HepG2 (cell line): ENCODE results near the gene FAM131C. TPM values are rescaled to one million over a fixed set of nuclear protein-coding genes. Genes with fewer than 3 reads are reported as not detected.
A peak's percentile ranks its signal among the peaks of the same experiment; 100 is the strongest.

Source experiments
- CTCF ChIP-seq: sonication (generic); formaldehyde crosslinking; IDR thresholded peaks from 2 replicates; pipeline ENCODE4 v1.5.0; 2020; ENCODE audit warnings: mild to moderate bottlenecking, missing genetic modification reagents, moderate library complexity
- HOXD1 ChIP-seq: sonication (generic); formaldehyde crosslinking; IDR thresholded peaks from 2 replicates; pipeline ENCODE4 v1.5.0; 2020; ENCODE audit warnings: missing genetic modification reagents
- KMT2B ChIP-seq: IDR thresholded peaks from 2 replicates; pipeline ENCODE4 v1.6.1; 2016; ENCODE audit warnings: missing genetic modification reagents, missing compliant biosample characterization
- MED1 ChIP-seq: sonication (generic); formaldehyde crosslinking; IDR thresholded peaks from 2 replicates; pipeline ENCODE4 v1.4.0; 2020; ENCODE audit warnings: missing genetic modification reagents
- SAP130 ChIP-seq: IDR thresholded peaks from 2 replicates; pipeline ENCODE4 v1.6.1; 2016; ENCODE audit warnings: low read depth
- SP1 ChIP-seq, 2 experiments: fragments of 450-650 bp in 1 of 2; sonication (generic) in 1 of 2; formaldehyde crosslinking in 1 of 2; IDR thresholded peaks; 2 replicates each; pipeline versions ENCODE4 v1.4.0 to v1.6.1; 2016 to 2020; ENCODE audit warnings: missing genetic modification reagents in 1 of 2
- TGIF2 ChIP-seq: IDR thresholded peaks from 2 replicates; pipeline ENCODE4 v1.6.1; 2016; ENCODE audit warnings: control low read depth, missing compliant biosample characterization
- YY1 ChIP-seq: IDR thresholded peaks from 2 replicates; pipeline ENCODE4 v1.6.1; 2011; ENCODE audit warnings: low read length, low read depth, moderate library complexity, mild to moderate bottlenecking; ENCODE audit not compliant: insufficient read depth, insufficient replicate concordance
- ZIK1 ChIP-seq: sonication (generic); formaldehyde crosslinking; IDR thresholded peaks from 2 replicates; pipeline ENCODE4 v1.5.0; 2020; ENCODE audit warnings: mild to moderate bottlenecking, low read depth, missing genetic modification reagents, borderline replicate concordance
- ZKSCAN1 ChIP-seq: fragments of 150-350 bp; IDR thresholded peaks from 2 replicates; pipeline ENCODE4 v1.6.1; 2014; ENCODE audit warnings: low read length
- ZNF280D ChIP-seq: sonication (generic); formaldehyde crosslinking; IDR thresholded peaks from 2 replicates; pipeline ENCODE4 v1.5.1; 2020; ENCODE audit warnings: mild to moderate bottlenecking, missing genetic modification reagents
- ZNF451 ChIP-seq: sonication (generic); formaldehyde crosslinking; IDR thresholded peaks from 2 replicates; pipeline ENCODE4 v1.5.0; 2020; ENCODE audit warnings: mild to moderate bottlenecking, missing genetic modification reagents
- ZNF484 ChIP-seq: sonication (generic); formaldehyde crosslinking; IDR thresholded peaks from 2 replicates; pipeline ENCODE4 v1.5.1; 2020; ENCODE audit warnings: mild to moderate bottlenecking, low read depth, missing genetic modification reagents, borderline replicate concordance
- ZNF660 ChIP-seq: sonication (generic); formaldehyde crosslinking; IDR thresholded peaks from 2 replicates; pipeline ENCODE4 v1.5.1; 2020; ENCODE audit warnings: mild to moderate bottlenecking, low read depth, missing genetic modification reagents, borderline replicate concordance
- ZNF710 ChIP-seq: sonication (generic); formaldehyde crosslinking; IDR thresholded peaks from 2 replicates; pipeline ENCODE4 v1.5.0; 2020; ENCODE audit warnings: mild to moderate bottlenecking, missing genetic modification reagents, borderline replicate concordance
- polyA plus RNA-seq, 8 experiments: library from polyadenylated mRNA; depleted of rRNA in 3 of 8; stranded (reverse) in 7 of 8; unstranded in 1 of 8; fragments of >200 nt; fragmentation: Illumina TruSeq in 4 of 8; extraction: Trizol in 4 of 8; gene quantifications; 2 replicates each; pipeline versions ENCODE4 v1.2.1 to v1.2.3, GENCODE V29; 2011 to 2016; ENCODE audit warnings: low read depth in 4 of 8, missing spikeins in 1 of 8, mixed read lengths in 1 of 8; ENCODE audit not compliant: insufficient read depth in 1 of 8
- total RNA-seq, 5 experiments: library from RNA; depleted of rRNA; stranded (reverse); fragments of >200 nt; fragmentation: Illumina TruSeq; extraction: Trizol; gene quantifications; 2 replicates each; pipeline ENCODE4 v1.2.3, GENCODE V29; 2016; ENCODE audit warnings: low read depth in 1 of 5
- TF ChIP-seq, protein P1 (sequence below): sonication (generic); formaldehyde crosslinking; IDR thresholded peaks from 2 replicates; pipeline ENCODE4 v1.9.0; 2022; ENCODE audit warnings: missing genetic modification reagents, mild to moderate bottlenecking, borderline replicate concordance
- TF ChIP-seq, protein P2 (sequence below): IDR thresholded peaks from 2 replicates; pipeline ENCODE4 v1.6.1; 2016; ENCODE audit warnings: missing genetic modification reagents, missing compliant biosample characterization
- TF ChIP-seq, protein P3 (sequence below): IDR thresholded peaks from 2 replicates; pipeline ENCODE4 v1.6.1; 2016

Gene FAM131C
- total and polyA plus RNA-seq, 2 of the 13 experiments (the other 11 are each of a cell fraction or from before 2014, with no cell fraction given) = 0.07 TPM; not detected in 1

- TF ChIP-seq, protein P1, sequence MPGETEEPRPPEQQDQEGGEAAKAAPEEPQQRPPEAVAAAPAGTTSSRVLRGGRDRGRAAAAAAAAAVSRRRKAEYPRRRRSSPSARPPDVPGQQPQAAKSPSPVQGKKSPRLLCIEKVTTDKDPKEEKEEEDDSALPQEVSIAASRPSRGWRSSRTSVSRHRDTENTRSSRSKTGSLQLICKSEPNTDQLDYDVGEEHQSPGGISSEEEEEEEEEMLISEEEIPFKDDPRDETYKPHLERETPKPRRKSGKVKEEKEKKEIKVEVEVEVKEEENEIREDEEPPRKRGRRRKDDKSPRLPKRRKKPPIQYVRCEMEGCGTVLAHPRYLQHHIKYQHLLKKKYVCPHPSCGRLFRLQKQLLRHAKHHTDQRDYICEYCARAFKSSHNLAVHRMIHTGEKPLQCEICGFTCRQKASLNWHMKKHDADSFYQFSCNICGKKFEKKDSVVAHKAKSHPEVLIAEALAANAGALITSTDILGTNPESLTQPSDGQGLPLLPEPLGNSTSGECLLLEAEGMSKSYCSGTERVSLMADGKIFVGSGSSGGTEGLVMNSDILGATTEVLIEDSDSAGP = peak; percentile 19; the same call in 1 of the 2 replicates
- TF ChIP-seq SP1 (IDR thresholded peaks at IDR 0.05) = no peak
- 0 out of 2 replicates have a peak, but pooled peaks have one; percentile 51 for TF ChIP-seq SP1 (CRISPR knock-in tag; IDR thresholded peaks at IDR 0.05)
- no peak for TF ChIP-seq ZNF660 (CRISPR knock-in tag)
- TF ChIP-seq ZNF280D (CRISPR knock-in tag) = peak; percentile 34; the same call in 1 of the 2 replicates
- peak; percentile 24 for TF ChIP-seq YY1
- no peak for TF ChIP-seq ZNF484 (CRISPR knock-in tag)
- TF ChIP-seq, protein P2, sequence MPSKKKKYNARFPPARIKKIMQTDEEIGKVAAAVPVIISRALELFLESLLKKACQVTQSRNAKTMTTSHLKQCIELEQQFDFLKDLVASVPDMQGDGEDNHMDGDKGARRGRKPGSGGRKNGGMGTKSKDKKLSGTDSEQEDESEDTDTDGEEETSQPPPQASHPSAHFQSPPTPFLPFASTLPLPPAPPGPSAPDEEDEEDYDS = peak; percentile 18; the same call in 1 of the 2 replicates
- TF ChIP-seq ZKSCAN1 = no peak
- TF ChIP-seq SAP130 = peak; percentile 18; the same call in 1 of the 2 replicates
- no peak for TF ChIP-seq ZIK1 (CRISPR knock-in tag)
- peak; percentile 25; the same call in 1 of the 2 replicates for TF ChIP-seq MED1 (CRISPR knock-in tag)
- 0 out of 2 replicates have a peak, but pooled peaks have one; percentile 31 for TF ChIP-seq KMT2B (CRISPR knock-in tag)
- TF ChIP-seq ZNF451 (CRISPR knock-in tag) = no peak
- peak; percentile 59; the same call in 1 of the 2 replicates for TF ChIP-seq ZNF710 (CRISPR knock-in tag)
- TF ChIP-seq CTCF (CRISPR knock-in tag) = peak; percentile 95
- TF ChIP-seq, protein P3, sequence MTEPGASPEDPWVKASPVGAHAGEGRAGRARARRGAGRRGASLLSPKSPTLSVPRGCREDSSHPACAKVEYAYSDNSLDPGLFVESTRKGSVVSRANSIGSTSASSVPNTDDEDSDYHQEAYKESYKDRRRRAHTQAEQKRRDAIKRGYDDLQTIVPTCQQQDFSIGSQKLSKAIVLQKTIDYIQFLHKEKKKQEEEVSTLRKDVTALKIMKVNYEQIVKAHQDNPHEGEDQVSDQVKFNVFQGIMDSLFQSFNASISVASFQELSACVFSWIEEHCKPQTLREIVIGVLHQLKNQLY (CRISPR knock-in tag) = peak; percentile 24; the same call in 1 of the 2 replicates
- TF ChIP-seq TGIF2 (CRISPR knock-in tag) = peak; percentile 61; the same call in 1 of the 2 replicates
- TF ChIP-seq HOXD1 = no peak
Measured at GRCh38 chr1:16078925-16079656, 5.6 kb upstream of the FAM131C start (continued).
